Mucosa of gallbladder (tissue), 1 donor: Measurements from ENCODE around the gene ENDOG. TPM values are rescaled to one million over a fixed set of nuclear protein-coding genes. Genes with fewer than 3 reads are reported as not detected.
"Not testable (repeated sequence)": the region's sequence is repeated elsewhere in the genome, so short reads cannot be mapped to it uniquely, and the experiment has no call there.

ENCODE experiments used
- DNase-seq: peaks from one replicate; pipeline ENCODE4 v3.0.0-alpha.2; 2020; ENCODE audit warnings: low spot score
- total RNA-seq: library from RNA; stranded (reverse); gene quantifications from one replicate; pipeline ENCODE4 v1.2.1, GENCODE V29; 2021
- donor health status: DM: no; HTN: no; CAD: no.

Gene ENDOG
- 29.8 TPM for total RNA-seq

DNA sequence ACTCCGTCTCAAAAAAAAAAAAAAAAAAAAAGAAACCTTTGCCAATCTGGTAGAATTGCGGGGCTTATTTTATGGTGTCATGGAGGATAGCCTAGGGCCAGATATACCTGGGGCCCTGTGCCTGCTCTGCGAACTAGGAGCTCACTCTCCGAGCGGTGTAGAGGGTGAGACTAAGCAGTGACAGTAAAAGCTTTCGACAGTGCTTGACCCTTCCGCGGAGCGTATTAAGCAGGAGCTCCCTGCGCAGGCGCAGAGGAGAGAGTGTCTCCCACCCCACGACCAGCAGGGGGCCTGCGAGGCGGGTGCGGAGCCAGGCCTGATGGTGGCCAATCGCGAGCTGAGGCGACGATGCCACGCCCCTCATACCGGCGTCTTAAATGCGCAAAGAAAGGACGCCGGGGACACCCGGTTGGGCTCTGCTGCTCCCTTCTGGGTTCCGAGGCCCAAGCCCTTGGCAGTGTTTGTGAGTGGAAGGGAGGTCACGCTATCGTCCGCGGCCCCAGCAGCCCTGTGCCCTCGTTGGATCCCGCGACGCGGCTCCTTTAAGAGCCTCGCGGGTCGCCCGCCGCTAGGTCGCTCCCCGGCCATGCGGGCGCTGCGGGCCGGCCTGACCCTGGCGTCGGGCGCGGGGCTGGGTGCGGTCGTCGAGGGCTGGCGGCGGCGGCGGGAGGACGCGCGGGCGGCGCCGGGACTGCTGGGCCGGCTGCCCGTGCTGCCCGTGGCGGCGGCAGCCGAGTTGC is at the start of gene ENDOG:
Gene ENDOG, plus strand, starts transcription at position 402 of the 740 bp plus-strand sequence. Its CDS starts 185 bp downstream, at position 587.
- peak; percentile 97 for DNase-seq

DNA sequence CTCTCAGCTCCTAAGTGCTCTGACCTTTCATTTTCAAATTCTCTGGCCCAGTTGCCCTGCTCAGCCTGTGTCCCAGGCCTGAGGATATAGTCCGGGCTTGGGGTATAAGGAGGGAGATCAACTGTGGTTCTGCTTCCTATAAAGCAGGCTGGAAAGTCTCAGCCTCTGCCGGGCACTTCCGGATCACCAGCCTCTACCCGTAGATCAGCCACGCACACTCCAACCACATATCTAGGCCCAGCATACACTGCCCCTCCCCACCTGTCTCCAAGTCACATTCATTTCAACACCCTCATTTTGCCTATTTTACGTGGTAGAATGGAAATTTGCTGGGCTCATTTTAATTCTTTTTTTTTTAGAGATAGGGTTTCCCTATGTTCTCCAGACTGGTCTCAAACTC is 49.7 kb upstream of the ENDOG start:
- DNase-seq, result no peak

DNA sequence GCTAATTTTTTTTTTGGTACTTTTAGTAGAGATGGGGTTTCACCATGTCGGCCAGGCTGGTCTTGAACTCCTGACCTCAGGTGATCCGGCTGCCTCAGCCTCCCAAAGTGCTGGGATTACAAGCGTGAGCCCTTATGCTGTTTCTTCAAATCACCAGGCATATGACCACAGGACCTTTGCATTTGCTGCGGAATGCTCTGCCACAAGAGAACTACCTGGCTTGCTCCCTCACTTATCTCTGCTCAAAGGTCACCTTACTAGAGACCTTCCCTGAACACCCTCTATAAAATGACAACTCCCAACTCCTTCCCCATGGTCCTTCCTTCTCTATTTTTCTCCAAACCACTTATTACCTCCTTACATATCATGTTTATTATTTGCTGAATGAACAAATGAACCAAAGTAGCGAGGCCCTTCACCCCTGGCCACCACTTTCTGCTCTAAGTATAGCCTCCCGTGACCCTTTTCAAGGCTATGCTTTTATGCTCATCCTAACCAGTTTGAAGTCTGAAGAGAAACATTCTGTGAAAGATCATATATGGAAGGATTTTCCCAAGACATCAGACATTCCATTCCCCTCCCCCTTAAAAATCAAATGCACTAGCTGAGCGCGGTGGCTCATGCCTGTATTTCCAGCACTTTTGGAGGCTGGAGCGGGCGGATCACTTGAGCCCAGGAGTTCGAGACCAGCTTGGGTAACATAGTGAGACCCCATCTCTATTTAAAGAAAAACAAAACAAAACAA is 47.8 kb upstream of the ENDOG start:
- no peak for DNase-seq

DNA sequence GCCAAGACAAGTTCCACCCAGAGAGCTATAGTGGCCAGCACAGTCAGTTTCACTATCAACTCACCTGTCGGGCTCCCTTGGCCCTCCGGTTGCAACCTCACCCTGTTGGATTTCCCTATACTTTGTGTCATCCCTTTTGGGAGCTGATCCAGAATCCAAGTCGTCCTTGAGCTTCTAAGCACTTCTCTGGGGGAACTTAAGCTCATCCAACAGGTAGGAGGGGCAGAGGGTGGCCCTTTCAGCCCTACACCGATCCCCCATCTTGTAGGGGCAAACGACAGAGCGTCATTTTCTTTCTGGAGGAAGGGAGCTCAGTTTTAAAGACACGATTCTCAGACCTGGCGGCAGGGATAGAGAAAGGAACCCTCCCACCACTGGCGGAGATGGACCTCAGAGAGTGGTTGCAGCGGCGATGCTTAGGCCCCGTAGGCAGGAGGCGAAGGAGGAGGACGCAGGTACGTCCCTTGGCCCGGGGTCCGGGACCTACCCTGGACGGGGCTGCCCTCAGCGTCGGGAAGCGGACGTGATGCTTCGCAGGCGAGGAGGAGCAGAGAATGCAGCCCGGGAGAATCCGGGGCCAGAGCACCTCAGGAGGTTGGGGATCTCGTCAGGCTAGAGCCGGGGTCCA is 47.1 kb upstream of the ENDOG start:
- DNase-seq, result no peak

DNA sequence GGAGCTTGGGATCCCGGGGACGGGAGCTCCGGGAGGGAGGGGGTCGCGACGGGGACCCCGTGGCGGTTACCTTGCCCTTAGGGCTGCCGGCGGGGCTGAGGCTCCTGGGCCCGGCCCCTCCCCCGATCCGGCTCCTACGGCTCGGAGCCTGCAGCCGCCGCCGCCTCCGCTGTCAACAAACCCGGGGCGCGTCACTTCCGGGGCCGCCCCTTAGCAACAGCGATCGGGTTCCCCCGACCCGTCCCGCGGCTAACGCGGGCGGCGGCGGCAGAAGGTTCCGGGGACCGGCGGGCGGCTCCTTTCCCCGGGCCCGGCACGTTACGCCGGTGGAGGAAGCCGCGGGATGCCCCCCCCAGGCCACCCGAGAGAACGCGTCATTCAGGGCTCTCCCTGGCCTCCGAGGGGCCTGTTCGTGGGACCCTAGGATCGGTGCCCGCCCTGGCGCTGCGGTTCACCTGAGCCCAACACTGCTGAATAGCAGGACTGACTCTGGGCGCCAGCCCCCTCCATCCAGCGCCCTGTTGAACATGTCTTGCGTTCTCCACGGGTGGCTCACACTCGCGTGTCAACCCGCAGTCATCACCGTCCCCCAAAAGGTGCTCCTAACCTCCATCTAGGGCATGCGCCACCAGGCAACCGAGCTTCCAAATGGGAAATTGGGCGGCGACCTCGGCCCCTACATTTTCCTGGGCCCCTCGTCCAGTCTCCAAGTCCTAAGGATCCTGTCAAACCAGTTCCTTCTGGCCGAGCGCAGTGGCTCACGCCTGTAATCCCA is 46.4 kb upstream of the ENDOG start, which contains the start of gene ZER1:
Gene ZER1, minus strand, starts transcription at position 183 of the 775 bp plus-strand sequence. CDS start 16,362 bp downstream, outside the sequence.
- peak; percentile 93 for DNase-seq

DNA sequence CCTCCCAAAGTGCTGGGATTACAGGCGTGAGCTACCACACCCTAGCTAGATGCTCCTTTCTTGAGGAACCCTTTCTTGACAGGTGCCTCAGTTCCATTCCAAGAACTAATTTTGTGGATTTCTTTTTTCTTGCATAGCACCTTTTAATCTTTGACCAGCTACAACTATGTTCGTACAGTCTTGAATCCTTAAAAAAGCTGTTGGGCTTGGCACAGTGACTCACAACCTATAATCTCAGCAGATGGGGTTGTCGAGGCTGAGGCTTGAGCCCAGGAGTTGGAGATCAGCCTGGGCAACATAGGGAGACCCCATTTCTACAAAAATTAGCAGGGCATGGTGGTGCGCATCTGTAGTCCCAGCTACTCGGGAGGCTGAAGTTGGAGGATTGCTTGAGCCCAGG is 45.3 kb upstream of the ENDOG start:
- DNase-seq, result no peak

DNA sequence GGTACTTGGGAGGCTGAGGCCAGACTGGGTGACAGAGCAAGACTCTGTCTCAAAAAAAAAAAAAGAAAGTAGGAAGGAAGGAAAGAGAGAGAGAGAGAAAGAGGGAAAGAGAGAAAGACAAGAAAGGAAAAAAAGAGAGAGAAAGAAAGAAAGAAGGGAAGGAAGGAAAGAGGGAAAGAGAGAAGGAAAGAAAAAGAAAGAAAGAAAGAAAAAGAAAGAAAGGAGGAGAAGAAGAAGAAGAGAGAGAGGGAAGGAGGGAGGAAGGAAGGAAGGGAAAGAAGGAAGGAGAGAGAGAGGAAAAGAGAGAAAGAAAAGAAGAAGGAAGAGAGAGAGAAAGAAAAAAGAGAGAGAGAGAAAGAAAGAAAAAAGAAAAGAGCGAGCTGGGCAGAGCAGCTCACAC is 43.5 kb upstream of the ENDOG start:
- no peak for DNase-seq

DNA sequence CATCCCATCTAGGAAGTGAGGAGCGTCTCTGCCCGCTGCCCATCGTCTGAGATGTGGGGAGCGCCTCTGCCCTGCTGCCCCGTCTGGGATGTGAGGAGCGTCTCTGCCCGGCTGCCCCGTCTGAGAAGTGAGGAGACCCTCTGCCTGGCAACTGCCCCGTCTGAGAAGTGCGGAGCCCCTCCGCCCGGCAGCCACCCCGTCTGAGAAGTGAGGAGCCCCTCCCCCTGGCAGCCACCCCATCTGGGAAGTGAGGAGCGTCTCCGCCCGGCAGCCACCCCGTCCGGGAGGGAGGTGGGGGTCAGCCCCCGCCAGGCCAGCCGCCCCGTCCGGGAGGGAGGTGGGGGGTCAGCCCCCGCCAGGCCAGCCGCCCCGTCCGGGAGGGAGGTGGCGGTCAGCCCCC is 38.2 kb upstream of the ENDOG start:
- not testable (repeated sequence) for DNase-seq

DNA sequence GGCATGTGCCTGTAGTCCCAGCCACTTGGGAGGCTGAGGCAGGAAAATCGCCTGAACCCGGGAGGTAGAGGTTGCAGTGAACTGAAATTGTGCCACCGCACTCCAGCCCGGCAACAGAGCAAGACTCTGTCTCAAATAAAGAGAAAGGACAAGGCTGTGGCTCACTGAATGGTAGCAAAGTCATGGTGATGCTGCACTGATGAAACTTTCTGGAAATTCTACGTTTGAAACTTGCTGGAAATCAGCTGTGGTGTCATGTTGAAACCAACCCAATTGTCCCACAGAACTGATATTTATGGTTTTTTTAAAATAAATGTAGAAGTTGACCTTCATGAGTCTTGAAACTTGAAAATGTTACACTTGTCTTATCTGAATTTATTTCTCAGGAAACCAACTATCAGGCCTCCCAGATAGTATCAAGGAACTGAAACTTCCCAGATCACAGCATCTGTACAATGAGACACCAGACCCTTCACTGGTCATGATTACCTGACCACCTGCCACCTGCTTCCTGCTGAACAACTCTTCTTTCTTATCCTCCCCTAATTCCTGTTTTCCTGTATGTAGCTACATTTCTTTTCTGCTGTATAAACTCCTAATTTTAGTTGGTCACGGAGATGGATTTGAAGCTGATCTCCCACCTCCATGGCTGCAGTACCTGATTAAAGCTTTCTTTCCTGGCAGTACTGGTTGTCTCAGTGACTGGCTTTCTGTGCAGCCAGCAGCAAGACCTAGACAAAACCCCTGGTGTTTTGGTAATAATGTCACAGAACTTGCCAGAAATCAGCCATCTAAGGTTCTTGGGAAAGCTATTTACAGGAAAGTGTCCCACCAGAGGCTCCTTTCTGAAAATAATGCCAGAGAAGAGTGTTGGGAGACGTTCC is 36.9 kb upstream of the ENDOG start:
- no peak for DNase-seq

DNA sequence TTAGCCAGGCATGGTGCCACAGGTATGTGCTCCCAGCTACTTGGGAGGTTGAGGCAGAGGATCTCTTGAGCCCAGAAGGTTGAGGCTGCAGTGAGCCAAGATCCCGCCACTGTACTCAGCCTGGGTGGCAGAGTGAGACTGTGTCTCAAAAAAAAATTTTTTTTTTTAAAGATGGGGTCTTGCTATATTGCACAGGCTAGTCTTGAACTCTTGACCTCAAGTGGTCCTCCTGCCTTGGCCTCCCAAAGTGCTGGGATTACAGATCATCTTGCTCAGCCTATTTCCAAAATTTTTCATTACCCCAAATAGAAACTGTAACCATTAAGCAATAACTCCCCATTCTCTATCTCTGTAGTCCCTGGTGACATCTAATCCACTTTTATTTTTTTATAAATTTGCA is 35.6 kb upstream of the ENDOG start:
- DNase-seq, result no peak

DNA sequence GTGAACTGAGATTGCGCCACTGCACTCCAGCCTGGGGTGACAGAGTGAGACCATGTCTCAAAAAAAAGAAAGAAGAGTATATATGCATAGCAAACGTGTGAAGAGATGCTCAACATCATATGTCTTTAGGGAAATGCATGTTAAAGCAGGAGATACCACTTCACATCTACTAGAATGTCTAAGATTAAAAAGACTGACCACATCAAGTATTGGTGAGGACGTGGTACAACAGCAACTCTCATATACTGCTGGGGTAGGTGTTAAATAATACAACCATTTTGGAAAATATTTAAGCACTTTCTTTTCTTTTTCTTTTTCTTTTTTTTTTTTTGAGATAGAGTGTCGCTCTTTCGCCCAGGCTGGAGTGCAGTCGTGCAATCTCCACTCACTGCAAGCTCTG is 32.9 kb upstream of the ENDOG start:
- DNase-seq, result no peak

DNA sequence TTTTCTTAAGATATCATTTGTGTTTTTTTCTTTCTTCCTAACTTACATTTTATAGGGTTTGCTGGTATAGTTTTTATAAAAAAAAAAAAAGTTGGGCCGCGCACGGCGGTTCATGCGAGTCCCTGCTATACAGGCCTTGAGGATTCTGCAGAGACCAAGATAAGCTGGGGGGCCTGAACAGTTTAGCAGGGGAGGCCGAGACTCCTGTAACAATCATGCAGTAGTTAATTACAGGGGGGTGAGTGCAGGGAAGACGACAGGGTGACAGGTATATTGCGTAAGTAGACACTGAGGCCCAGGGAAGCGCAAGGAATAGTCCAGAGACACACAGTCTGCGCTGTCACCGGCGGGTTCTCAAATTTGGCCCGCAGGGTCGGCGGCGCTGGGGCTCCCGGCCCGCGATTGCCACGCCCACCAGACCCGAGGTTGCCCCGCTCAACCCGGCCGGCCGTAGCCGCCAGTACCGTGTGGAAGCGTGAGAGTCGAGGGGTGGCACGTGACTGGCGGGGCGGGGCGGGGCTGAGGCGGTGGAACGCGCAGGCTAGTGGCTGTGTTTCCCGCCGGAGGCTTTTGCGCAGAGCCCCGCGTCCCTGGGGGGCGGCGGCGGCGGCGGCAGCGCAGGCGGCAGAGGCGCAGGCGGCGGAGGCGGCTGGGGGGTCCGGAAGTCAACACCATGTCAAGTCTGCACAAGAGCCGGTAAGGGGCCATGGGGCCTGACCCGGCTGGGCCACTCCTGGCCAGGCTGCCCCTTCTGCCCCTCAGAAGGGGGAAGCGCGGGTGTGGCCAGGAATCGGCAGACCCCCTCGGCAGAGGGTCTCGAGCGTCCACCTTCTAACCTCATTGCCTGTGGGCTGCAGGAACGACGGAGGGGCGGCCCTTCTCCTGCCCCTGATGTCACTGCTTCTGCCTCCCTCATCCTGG is 31.4 kb upstream of the ENDOG start, which contains the start of gene TBC1D13:
Gene TBC1D13, plus strand, starts transcription at position 573 of the 921 bp plus-strand sequence. Its CDS starts 101 bp downstream, at position 674.
- peak; percentile 91 for DNase-seq

DNA sequence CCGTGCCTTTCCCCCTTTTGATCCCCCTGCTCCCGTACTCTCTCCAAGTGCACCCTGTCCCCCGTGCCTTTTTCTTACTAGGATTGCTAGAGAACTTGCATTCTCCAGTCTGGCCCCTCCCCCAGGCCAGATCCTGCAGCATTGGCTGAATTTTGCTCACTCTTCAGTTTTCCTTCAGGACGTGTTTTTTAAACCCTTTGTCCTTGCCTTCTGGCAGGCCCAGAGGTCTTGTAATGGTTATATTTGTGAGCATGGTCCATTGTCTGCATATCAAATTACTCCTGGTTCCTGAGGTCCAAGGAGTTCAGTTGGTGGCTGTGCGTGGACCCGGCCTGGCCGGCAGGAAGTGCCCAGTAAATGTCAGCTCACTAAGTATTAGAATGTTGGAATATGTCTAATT is 30.6 kb upstream of the ENDOG start:
- no peak for DNase-seq

DNA sequence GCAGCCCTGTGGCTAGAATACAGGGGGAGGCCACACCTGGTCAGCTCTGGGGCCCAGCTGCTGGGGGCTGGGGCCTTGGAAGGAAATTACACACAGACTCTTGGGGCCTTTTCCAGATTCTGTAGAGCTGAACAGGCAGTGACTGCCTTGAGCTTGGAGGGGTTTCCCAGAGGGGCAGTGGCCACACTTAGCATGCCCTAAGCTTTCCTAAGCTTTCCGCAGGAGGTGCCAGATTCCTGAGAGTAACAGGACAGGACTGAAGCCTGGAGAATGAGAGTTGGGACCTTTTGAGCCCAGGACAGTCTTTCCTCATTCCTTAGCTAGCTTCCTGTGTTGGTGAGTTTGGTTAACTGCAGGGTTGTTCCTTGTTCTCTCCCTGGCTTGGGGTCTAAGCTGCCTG is 29.9 kb upstream of the ENDOG start:
- DNase-seq, result no peak

DNA sequence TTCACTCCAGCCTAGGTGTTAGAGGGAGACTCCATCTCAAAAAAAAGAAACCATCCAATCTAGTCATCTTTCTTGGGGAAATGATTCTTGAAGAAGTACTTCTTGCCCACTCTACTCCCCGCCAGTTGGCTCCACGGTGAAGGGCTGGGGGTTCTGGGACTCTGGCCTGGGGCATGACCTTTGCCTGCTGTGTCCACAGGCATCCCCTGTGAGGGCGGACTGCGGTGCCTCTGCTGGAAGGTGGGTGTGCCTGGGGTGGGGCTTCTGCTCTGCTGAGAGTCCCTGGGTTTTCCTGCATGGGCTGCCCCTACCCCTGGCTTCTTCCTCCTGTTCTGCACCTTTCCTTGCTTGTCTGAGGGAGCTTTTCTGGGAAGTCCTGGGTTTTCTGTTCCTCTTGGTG is 27.8 kb upstream of the ENDOG start:
- DNase-seq, result no peak

DNA sequence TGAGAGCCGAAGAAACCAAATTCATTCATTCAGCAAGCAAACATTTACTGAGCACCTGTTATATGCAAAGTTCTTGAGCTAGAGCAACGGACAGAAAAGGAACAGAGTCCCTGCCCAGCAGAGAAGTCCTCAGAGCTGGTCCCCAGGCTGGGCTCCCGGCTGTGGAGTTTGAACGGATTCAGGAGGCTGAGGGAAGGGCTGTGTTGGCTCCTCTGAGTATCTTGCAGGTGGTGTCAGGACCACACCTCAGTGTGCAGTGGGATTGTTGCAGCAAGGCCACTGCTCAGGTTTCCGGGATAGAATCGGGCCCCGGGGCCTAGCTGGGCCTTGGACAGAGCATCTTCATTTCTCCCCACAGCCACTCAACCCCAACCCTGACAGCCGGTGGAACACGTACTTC is 26.2 kb upstream of the ENDOG start:
- DNase-seq, result no peak

DNA sequence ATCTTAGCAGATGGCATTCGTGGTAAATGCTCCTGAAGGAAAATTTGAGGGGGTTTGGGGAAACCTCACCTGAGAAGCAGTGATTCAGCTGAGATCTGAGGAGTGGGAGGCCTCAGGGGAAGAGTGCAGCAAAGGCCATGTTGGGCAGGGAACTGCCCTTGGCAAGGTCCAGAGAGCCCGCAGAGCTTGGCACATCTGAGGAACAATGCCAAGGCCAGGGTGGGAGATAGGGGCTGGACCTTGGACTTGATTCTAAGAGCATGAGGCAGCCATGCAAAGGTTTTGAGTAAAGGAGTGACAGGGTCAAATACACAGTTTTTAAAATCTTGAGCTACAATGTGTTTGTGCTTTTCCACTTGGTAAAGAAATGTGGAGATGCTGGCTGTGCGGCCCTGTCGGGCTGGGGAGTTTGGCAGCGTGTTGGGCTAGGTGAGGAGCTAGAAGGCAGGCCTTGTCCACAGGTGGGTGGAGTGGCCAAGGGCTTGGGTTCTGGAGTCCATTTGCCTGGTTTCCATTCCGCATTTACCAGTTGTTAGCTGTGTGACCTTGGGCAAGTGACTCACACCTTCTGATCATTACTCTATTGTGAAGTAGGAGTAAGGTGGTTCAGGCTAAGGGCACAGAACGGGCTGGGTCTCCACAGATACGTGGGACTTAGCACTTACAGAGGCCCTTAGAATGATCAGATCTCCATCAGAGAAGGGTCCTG is 25.2 kb upstream of the ENDOG start:
- no peak for DNase-seq

DNA sequence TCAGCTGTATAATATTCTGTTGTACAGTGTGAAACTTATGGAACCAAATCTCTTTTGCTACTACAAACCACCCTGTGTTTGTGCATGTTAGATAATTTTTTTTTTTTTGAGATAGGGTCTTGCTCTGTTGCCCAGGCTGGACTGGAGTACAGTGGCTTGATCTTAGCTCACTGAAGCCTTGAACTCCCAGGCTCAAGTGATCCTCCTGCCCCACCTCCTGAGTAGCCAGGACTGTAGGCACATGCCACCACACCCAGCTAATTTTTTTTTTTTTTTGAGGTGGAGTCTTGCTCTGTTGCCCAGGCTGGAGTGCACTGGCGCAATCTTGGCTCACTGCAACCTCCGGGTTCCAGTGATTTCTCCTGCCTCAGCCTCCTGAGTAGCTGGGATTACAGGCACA is 23.3 kb upstream of the ENDOG start:
- DNase-seq, result not testable (repeated sequence)

DNA sequence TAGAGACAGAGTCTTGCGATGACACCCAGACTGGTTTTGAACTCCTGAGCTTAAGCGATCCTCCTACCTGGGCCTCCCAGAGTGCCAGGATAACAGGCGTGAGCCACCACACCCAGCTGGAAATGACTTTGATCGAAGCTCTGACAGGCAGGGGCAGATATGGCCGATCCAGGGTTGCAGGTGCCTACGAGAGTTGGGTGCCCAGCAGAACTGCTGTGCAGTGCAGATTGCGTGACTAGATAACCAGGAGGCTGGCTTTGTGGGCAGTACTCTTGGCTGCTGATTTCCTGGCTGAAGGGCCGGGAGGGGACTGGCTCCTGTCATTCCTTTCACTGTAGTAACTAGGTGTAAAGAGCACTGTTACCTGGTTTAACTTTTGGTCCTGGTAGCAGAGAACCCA is 19.4 kb upstream of the ENDOG start:
- no peak for DNase-seq
